GM13976 (cell line): ENCODE measurements around the gene RCC1.
"Not testable (repeated sequence)": the region's sequence is repeated elsewhere in the genome, so short reads cannot be mapped to it uniquely, and the experiment has no call there.

ENCODE experiments used
- DNase-seq: peaks from one replicate; pipeline ENCODE4 v3.0.0; 2012; ENCODE audit warnings: low spot score
- CTCF ChIP-seq: IDR thresholded peaks from 2 replicates; pipeline ENCODE4 v1.5.1; 2012; ENCODE audit warnings: borderline replicate concordance, mild to moderate bottlenecking; ENCODE audit not compliant: insufficient read depth; ENCODE audit errors: extremely low read depth, missing control alignments, control extremely low read depth
- in situ Hi-C: fragments of 300-500 bp; cut with MboI; formaldehyde crosslinking; loops from one replicate; pipeline ENCODE4 v1.12.0; 2022; ENCODE audit warnings: low sequenced_read_pairs, mixed read lengths, inconsistent platforms; ENCODE audit not compliant: unreplicated experiment

Gene RCC1

GRCh38 chr1:28540651-28541050, 34.8 kb downstream of the RCC1 start:
- no peak for TF ChIP-seq CTCF
- in situ Hi-C loops: no loop called here
- DNase-seq: no peak

DNA sequence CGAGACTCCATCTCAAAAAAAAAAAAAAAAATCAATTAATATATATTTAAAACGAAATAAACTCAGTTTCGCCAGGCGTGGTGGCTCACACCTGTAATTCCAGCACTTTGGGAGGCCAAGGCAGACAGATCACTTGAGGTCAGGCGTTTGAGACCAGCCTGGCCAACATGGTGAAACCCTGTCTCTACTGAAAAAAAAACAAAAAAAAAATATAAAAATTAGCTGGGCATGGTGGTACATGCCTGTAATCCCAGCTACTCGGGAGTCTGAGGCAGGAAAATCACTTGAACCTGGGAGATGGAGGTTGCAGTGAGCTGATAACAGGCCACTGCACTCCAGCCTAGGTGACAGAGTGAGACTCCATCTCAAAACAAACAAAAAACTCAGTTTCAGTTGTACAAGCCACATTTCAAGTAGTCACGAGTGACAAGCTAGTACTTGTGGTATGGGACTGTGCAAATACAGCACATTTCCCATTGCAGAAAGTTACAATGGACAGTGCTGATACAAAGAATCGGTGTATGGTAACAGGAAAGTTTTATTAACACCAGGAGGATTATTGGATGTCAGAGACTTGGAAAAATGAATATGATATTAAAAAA, 35.7 kb downstream of the RCC1 start:
- DNase-seq, in situ Hi-C loops: not testable (repeated sequence)

- in situ Hi-C loops: no loop called here
- DNase-seq: no peak
- TF ChIP-seq CTCF: no peak
Measured at GRCh38 chr1:28545246-28545628, 39.4 kb downstream of the RCC1 start.

GRCh38 chr1:28548318-28548717, 42.5 kb downstream of the RCC1 start:
- DNase-seq: no peak
- TF ChIP-seq CTCF: no peak
- in situ Hi-C loops: no loop called here

DNA sequence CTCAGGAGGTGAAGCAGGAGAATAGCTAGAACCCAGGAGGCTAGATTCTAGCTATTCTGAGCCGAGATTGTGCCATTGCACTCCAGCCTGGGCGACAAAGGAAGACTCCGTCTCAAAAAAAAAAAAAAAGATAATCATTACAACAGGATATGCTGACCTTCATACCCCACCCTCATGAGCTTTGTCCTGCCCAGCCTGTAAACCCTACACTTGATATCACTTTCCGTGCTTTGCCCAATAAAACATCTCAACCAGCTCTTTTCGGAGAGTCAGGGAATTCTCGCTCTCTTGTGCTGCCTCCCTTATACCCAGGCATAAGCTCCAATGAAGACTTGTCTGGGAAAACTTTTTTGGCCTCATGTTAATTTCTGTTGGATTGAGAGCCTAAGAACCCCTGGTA, 45.5 kb downstream of the RCC1 start:
- in situ Hi-C loops: no loop called here
- TF ChIP-seq CTCF: no peak
- no peak for DNase-seq

DNA sequence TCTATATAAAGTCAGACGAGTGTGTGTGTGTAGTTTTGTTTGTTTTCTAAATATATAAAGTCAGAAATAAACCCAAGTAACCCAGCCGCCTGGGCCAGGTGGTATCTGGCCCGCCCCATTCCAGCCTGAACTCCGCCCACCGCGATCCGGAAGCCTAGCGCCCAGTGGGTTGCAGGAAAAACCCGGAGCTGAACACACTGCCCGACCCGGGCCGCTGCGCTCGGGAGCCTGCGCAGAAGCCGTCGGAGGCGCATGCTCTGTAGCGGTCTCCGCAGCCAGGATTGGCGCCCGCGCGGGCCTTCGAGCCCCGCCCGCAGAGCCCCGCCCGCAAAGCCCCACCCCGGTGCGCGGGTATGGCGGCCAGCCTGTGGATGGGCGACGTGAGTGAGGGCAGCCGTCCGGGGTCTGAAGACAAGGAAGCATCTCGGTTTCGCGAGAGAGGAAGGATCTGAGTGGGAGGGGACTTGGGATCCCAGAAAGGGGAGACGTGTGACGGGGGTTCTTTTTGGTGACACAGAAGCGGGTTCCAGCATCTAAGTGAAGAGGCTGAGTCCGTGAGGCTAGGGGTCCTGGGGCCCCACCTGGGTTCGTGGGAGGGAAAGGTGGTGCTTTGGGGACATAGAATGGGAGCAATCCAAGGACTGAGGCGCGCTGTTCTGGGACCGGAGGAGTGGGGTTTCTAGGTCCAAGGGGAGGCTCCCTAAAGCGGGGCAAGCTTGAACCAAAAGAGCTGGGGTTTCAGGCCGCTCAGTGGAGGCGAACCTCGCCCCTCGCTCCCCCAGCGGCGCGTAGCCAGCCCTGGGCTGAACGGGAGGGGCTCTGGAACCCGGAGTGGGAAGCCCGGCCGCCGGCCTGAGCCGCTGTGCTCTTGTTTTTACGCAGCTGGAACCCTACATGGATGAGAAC, 47.2 kb downstream of the RCC1 start, which contains the start of gene TRNAU1AP:
Gene TRNAU1AP, plus strand, starts transcription at position 328 of the 906 bp plus-strand sequence. Its CDS starts 26 bp downstream, at position 354.
- peak; percentile 98 for DNase-seq
- in situ Hi-C loops: no loop called here
- no peak for TF ChIP-seq CTCF

GRCh38 chr1:28560886-28561285, 55.0 kb downstream of the RCC1 start:
- TF ChIP-seq CTCF: no peak
- DNase-seq: no peak

More at GRCh38 chr1:28560886-28561285, 55.0 kb downstream of the RCC1 start:
- in situ Hi-C loops: no loop called here
